Trophoblast cell (in vitro differentiated cells and primary cell): ENCODE results near the gene SLC7A8.

Experiments used
- DNase-seq, 2 donors: peaks; one replicate each; pipeline ENCODE4 v3.0.0-alpha.2; 2016
- H2AFZ ChIP-seq: 2 replicates; pipeline ENCODE4 v1.6.1; 2013; ENCODE audit warnings: low read length, moderate library complexity, mild to moderate bottlenecking; ENCODE audit not compliant: insufficient read depth, poor library complexity
- H2AK5ac ChIP-seq: 2 replicates; pipeline ENCODE4 v1.6.1; 2013; ENCODE audit warnings: mild to moderate bottlenecking, low read length
- H2BK120ac ChIP-seq: 2 replicates; pipeline ENCODE4 v1.6.1; 2013; ENCODE audit warnings: low read length, mild to moderate bottlenecking, moderate library complexity; ENCODE audit not compliant: insufficient read depth, poor library complexity
- H2BK12ac ChIP-seq: 2 replicates; pipeline ENCODE4 v1.6.1; 2013; ENCODE audit warnings: mild to moderate bottlenecking, low read length, moderate library complexity
- H2BK5ac ChIP-seq: 2 replicates; pipeline ENCODE4 v1.6.1; 2013; ENCODE audit warnings: low read length, low read depth, moderate library complexity, mild to moderate bottlenecking; ENCODE audit not compliant: poor library complexity
- H3K14ac ChIP-seq: 2 replicates; pipeline ENCODE4 v1.6.1; 2013; ENCODE audit warnings: mild to moderate bottlenecking, low read length
- H3K18ac ChIP-seq: 2 replicates; pipeline ENCODE4 v1.6.1; 2013; ENCODE audit warnings: mild to moderate bottlenecking, low read length
- H3K23ac ChIP-seq: 2 replicates; pipeline ENCODE4 v1.6.1; 2013; ENCODE audit warnings: low read length
- H3K27ac ChIP-seq: 2 replicates; pipeline ENCODE4 v1.5.1; 2013; ENCODE audit warnings: low read depth, mild to moderate bottlenecking, inconsistent platforms, low read length, moderate library complexity
- H3K27me3 ChIP-seq: 2 replicates; pipeline ENCODE4 v1.6.1; 2013; ENCODE audit warnings: inconsistent platforms, mild to moderate bottlenecking, low read length, moderate library complexity; ENCODE audit not compliant: insufficient read depth
- H3K36me3 ChIP-seq, 2 experiments: 1 replicate in 1 of 2; 2 replicates in 1 of 2; pipeline ENCODE4 v1.6.1; 2013; ENCODE audit warnings: low read length in 2 of 2, mild to moderate bottlenecking in 2 of 2, moderate library complexity in 1 of 2; ENCODE audit not compliant: insufficient read depth in 2 of 2, control insufficient read depth in 1 of 2
- H3K4ac ChIP-seq: 2 replicates; pipeline ENCODE4 v1.6.1; 2013; ENCODE audit warnings: low read depth, mild to moderate bottlenecking, low read length, moderate library complexity
- H3K4me1 ChIP-seq, 2 experiments: 1 replicate in 1 of 2; 2 replicates in 1 of 2; pipeline ENCODE4 v1.6.1; 2013; ENCODE audit warnings: low read length in 2 of 2, mild to moderate bottlenecking in 2 of 2, moderate library complexity in 1 of 2; ENCODE audit not compliant: insufficient read depth in 2 of 2, control insufficient read depth in 1 of 2
- H3K4me2 ChIP-seq: 2 replicates; pipeline ENCODE4 v1.6.1; 2013; ENCODE audit warnings: inconsistent platforms, mild to moderate bottlenecking, low read length, moderate library complexity
- H3K4me3 ChIP-seq: 2 replicates; pipeline ENCODE4 v1.5.1; 2013; ENCODE audit warnings: mild to moderate bottlenecking, low read depth, low read length, inconsistent platforms
- H3K79me1 ChIP-seq: one replicate; pipeline ENCODE4 v1.6.1; 2013; ENCODE audit warnings: low read length
- H3K79me2 ChIP-seq: 2 replicates; pipeline ENCODE4 v1.6.1; 2013; ENCODE audit warnings: low read length, mild to moderate bottlenecking; ENCODE audit not compliant: control insufficient read depth, insufficient read depth, poor library complexity
- H3K9ac ChIP-seq: 2 replicates; pipeline ENCODE4 v1.6.1; 2013; ENCODE audit warnings: mild to moderate bottlenecking, low read length
- H3K9me3 ChIP-seq: 2 replicates; pipeline ENCODE4 v1.6.1; 2013; ENCODE audit warnings: low read depth, mild to moderate bottlenecking, control low read depth, inconsistent platforms, low read length; ENCODE audit not compliant: insufficient read depth
- H4K12ac ChIP-seq: 2 replicates; pipeline ENCODE4 v1.6.1; 2013; ENCODE audit warnings: low read depth, mild to moderate bottlenecking, low read length, moderate library complexity
- H4K8ac ChIP-seq: 2 replicates; pipeline ENCODE4 v1.6.1; 2013; ENCODE audit warnings: low read depth, mild to moderate bottlenecking, low read length, moderate library complexity
- H4K91ac ChIP-seq: one replicate; pipeline ENCODE4 v1.6.1; 2013; ENCODE audit warnings: low read depth, mild to moderate bottlenecking, low read length, moderate library complexity
- WGBS: extraction: QIAGEN DNeasy Blood & Tissue Kit; methylation state at CpG from one replicate; pipeline ENCODE4 v1.1.7; 2013; ENCODE audit warnings: missing lambda C conversion rate; ENCODE audit not compliant: insufficient read length, insufficient coverage; ENCODE audit errors: extremely low coverage; 5-methylcytosine and 5-hydroxymethylcytosine counted together

SLC7A8 gene

DNA sequence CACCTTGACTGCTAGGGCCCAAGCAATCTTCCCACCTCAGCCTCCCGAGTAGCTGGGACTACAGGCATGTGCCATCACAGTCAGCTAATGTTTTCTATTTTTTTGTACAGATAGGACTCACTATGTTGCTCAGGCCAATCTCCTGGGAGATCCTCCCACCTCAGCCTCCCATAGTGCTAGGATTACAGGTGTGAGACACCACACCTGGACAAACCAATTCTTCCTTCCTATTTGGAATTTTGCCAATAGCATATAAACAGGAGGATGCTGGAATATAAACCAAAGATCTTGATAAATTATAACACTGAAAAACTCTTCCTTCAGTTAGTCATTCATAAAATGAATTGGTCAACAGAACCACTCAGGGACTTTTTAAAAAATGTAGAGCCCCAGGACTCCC, 96.9 kb downstream of the SLC7A8 start:
- no peak for DNase-seq
- H3K79me2 ChIP-seq = no peaks in the 10 kb centered on the region
- no peak overlapping the region for H3K14ac ChIP-seq
- H2AK5ac ChIP-seq = no peak overlapping the region
- H4K91ac ChIP-seq = no peak overlapping the region
- H3K18ac ChIP-seq = no peak overlapping the region
- no peak overlapping the region for H2BK5ac ChIP-seq
- H3K4me1 ChIP-seq = no peaks in the 10 kb centered on the region
- no peak overlapping the region for H3K27ac ChIP-seq
- no peaks in the 10 kb centered on the region for H3K27me3 ChIP-seq
- no CpG with 5 or more reads among the region's 1 CpG for WGBS
- H3K4me2 ChIP-seq = no peak overlapping the region
- no peak overlapping the region for H2AFZ ChIP-seq
- no peak overlapping the region for H3K9ac ChIP-seq
- H4K8ac ChIP-seq = no peak overlapping the region
- no peak overlapping the region for H2BK12ac ChIP-seq
- H3K79me1 ChIP-seq = no peaks in the 10 kb centered on the region
- no peak overlapping the region for H3K4me3 ChIP-seq
- no peak overlapping the region for H4K12ac ChIP-seq
- H3K4ac ChIP-seq = no peak overlapping the region
- no peak overlapping the region for H3K23ac ChIP-seq
- H3K9me3 ChIP-seq = no peaks in the 10 kb centered on the region
- H2BK120ac ChIP-seq = no peak overlapping the region
- peaks cover 33 to 47% of the 10 kb centered on the region in 2 experiments for H3K36me3 ChIP-seq

- Histone ChIP-seq H3K23ac (no peak overlapping the region), H3K27me3 (no peaks in the 10 kb centered on the region), H4K91ac (no peak overlapping the region), H2BK12ac (no peak overlapping the region), H3K14ac (no peak overlapping the region), H4K12ac (no peak overlapping the region), H2AK5ac (no peak overlapping the region), H3K36me3 (peaks cover 33 to 45% of the 10 kb centered on the region in 2 experiments), H3K4me2 (no peak overlapping the region), H3K18ac (no peak overlapping the region), H3K9ac (no peak overlapping the region), H3K9me3 (no peaks in the 10 kb centered on the region), H2AFZ (no peak overlapping the region), H3K27ac (no peak overlapping the region), H3K4me1 (no peaks in the 10 kb centered on the region), H3K79me2 (no peaks in the 10 kb centered on the region), H4K8ac (no peak overlapping the region), H3K4ac (no peak overlapping the region), H3K4me3 (no peak overlapping the region), H3K79me1 (no peaks in the 10 kb centered on the region), H2BK5ac (no peak overlapping the region), H2BK120ac (no peak overlapping the region)
- no peak for DNase-seq
- WGBS = no CpG with 5 or more reads among the region's 3 CpGs
Observed at GRCh38 chr14:23085458-23085857, 98.0 kb downstream of the SLC7A8 start.

DNA sequence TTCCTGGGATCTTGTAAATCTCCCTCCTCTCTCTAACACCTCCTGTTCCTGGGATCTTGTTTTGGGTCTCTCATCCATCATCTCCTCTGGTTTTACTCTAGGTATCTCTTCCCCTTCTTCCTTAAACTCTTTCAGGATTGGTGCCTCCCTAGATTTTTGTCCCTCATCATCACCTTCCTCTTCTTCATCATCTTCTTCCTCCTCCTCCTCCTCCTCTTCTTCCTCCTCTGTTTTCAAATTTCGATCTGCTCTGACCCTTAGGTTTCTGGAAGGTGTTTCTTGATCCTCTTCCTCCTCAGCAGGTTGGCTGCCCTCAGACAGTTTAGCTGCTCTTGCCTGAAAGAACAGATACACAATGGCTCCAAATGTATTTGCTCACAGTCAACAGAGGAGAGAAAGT, 103.0 kb downstream of the SLC7A8 start:
- H3K4me3 ChIP-seq = no peak overlapping the region
- H3K4me2 ChIP-seq = no peak overlapping the region
- H4K8ac ChIP-seq = no peak overlapping the region
- H2BK5ac ChIP-seq = no peak overlapping the region
- peaks cover 18% of the 10 kb centered on the region in 2 experiments for H3K4me1 ChIP-seq
- no peak overlapping the region for H2BK12ac ChIP-seq
- H2AFZ ChIP-seq = no peak overlapping the region
- no peaks in the 10 kb centered on the region for H3K9me3 ChIP-seq
- H3K79me1 ChIP-seq = peaks cover 8% of the 10 kb centered on the region
- no peak overlapping the region for H3K4ac ChIP-seq
- H4K12ac ChIP-seq = no peak overlapping the region
- no peak overlapping the region for H3K9ac ChIP-seq
- no peak overlapping the region for H3K23ac ChIP-seq
- no peak overlapping the region for H2BK120ac ChIP-seq
- H3K36me3 ChIP-seq = peaks cover 32 to 51% of the 10 kb centered on the region in 2 experiments
- no peak overlapping the region for H3K27ac ChIP-seq
- H4K91ac ChIP-seq = no peak overlapping the region
- 100% methylated on average over 1 of the region's 1 CpG for WGBS
- no peak overlapping the region for H2AK5ac ChIP-seq
- H3K18ac ChIP-seq = no peak overlapping the region
- H3K79me2 ChIP-seq = no peaks in the 10 kb centered on the region
- no peaks in the 10 kb centered on the region for H3K27me3 ChIP-seq
- no peak for DNase-seq
- H3K14ac ChIP-seq = no peak overlapping the region

GRCh38 chr14:23079716-23080115, 103.7 kb downstream of the SLC7A8 start:
- no CpG with 5 or more reads among the region's 2 CpGs for WGBS
- Histone ChIP-seq H3K4me2 (no peak overlapping the region), H4K12ac (no peak overlapping the region)

More at GRCh38 chr14:23079716-23080115, 103.7 kb downstream of the SLC7A8 start:
- Histone ChIP-seq H3K4ac (no peak overlapping the region), H2BK5ac (peak overlapping the region; percentile 22), H3K27me3 (no peaks in the 10 kb centered on the region), H3K14ac (no peak overlapping the region), H3K4me3 (no peak overlapping the region), H3K9ac (peak overlapping the region; percentile 43), H2AK5ac (no peak overlapping the region), H3K27ac (peak overlapping the region; percentile 70), H3K79me2 (no peaks in the 10 kb centered on the region), H4K91ac (no peak overlapping the region), H2BK120ac (no peak overlapping the region), H3K79me1 (peaks cover 8% of the 10 kb centered on the region), H3K23ac (no peak overlapping the region), H4K8ac (no peak overlapping the region), H2BK12ac (no peak overlapping the region), H3K9me3 (no peaks in the 10 kb centered on the region), H3K4me1 (peaks cover 18% of the 10 kb centered on the region in 2 experiments), H2AFZ (no peak overlapping the region), H3K36me3 (peaks cover 28 to 47% of the 10 kb centered on the region in 2 experiments), H3K18ac (no peak overlapping the region)
- peak in 1 of 2 donors; percentile 32 for DNase-seq
